HepG2 (cell line): ENCODE results near the gene GANC. TPM values are rescaled to one million over a fixed set of nuclear protein-coding genes. Genes with fewer than 3 reads are reported as not detected.

ENCODE experiments used
- ATAC-seq: fragments of 200-7000 bp; cut with Tn5 transposase; 3 replicates; pipeline ENCODE4 v1.9.1; 2020; ENCODE audit warnings: mild to moderate bottlenecking, moderate library complexity
- BruUV-seq: library from RNA; stranded (reverse); fragments of 400-500 nt; replicated peaks from 2 replicates; lab custom pipeline; 2021; lab: Mats Ljungman, UMichigan
- CTCF ChIA-PET: fragments of 300-600 bp; formaldehyde crosslinking; extraction: SDS; loops from one replicate; lab custom pipeline; 2021; ENCODE audit warnings: low total read pairs, inconsistent platforms, low intra/inter-chr PET ratio; lab: Yijun Ruan, JAX
- POLR2A ChIA-PET: fragments of 350-600 bp; sonication (Branson Sonifier 250); formaldehyde crosslinking; loops from one replicate; lab custom pipeline; 2020; ENCODE audit warnings: antibody characterized with exemption, inconsistent platforms; lab: Yijun Ruan, JAX
- DNase-seq: peaks from one replicate; pipeline ENCODE4 v3.0.0-alpha.2; 2015; ENCODE audit warnings: low spot score
- FAIRE-seq: peaks from 3 replicates; lab custom pipeline; 2011; peaks lifted over from hg19 to GRCh38; lab: Jason Lieb, UNC
- H2AFZ ChIP-seq: one replicate; pipeline ENCODE4 v1.6.1; 2011; ENCODE audit warnings: low read length, inconsistent platforms
- H3K27ac ChIP-seq: fragments of 300-600 bp; 3 replicates; pipeline ENCODE4 v1.8.0; 2011; ENCODE audit warnings: mixed run types, mild to moderate bottlenecking, mixed read lengths, low read length, inconsistent platforms; ENCODE audit not compliant: insufficient read depth; ENCODE audit errors: extremely low read length
- H3K27me3 ChIP-seq, 2 experiments: fragments of 200-600 bp in 1 of 2; 2 replicates in 1 of 2; 3 replicates in 1 of 2; pipeline versions ENCODE4 v1.6.0 to v1.8.0; 2011; ENCODE audit warnings: low read length in 2 of 2, mild to moderate bottlenecking in 2 of 2, moderate library complexity in 2 of 2, inconsistent platforms in 1 of 2; ENCODE audit not compliant: insufficient read depth in 2 of 2, control insufficient read depth in 1 of 2
- H3K36me3 ChIP-seq, 2 experiments: fragments of 200-600 bp in 1 of 2; replicated peaks in 1 of 2; 2 replicates in 1 of 2; 3 replicates in 1 of 2; pipeline versions ENCODE4 v1.5.1 to v1.8.0; 2011; ENCODE audit warnings: low read length in 2 of 2, inconsistent platforms in 1 of 2; ENCODE audit not compliant: insufficient read depth in 2 of 2, control insufficient read depth in 1 of 2
- H3K4me1 ChIP-seq: 2 replicates; pipeline ENCODE4 v1.5.1; 2012; ENCODE audit warnings: low read length, inconsistent platforms; ENCODE audit not compliant: insufficient read depth
- H3K4me2 ChIP-seq: 2 replicates; pipeline ENCODE4 v1.6.0; 2011; ENCODE audit warnings: low read depth, low read length, inconsistent platforms
- H3K4me3 ChIP-seq, 3 experiments: fragments of 200-600 bp in 1 of 3; sonication (generic), shearing (Covaris generic) in 1 of 3; replicated peaks in 1 of 3; 2 replicates each; pipeline ENCODE4 v1.5.1; 2011 to 2016; ENCODE audit warnings: low read length in 3 of 3, inconsistent platforms in 2 of 3, low read depth in 2 of 3, mild to moderate bottlenecking in 2 of 3, control low read depth in 1 of 3, mixed read lengths in 1 of 3; ENCODE audit not compliant: insufficient read depth in 1 of 3
- H3K79me2 ChIP-seq: one replicate; pipeline ENCODE4 v1.6.1; 2011; ENCODE audit warnings: low read length, inconsistent platforms; ENCODE audit not compliant: insufficient read depth
- H3K9ac ChIP-seq: 2 replicates; pipeline ENCODE4 v1.6.0; 2011; ENCODE audit warnings: mild to moderate bottlenecking, low read depth, low read length, inconsistent platforms; ENCODE audit not compliant: insufficient read depth
- H3K9me3 ChIP-seq: 2 replicates; pipeline ENCODE4 v1.5.1; 2012; ENCODE audit warnings: mild to moderate bottlenecking, low read length
- H4K20me1 ChIP-seq: 2 replicates; pipeline ENCODE4 v1.6.0; 2011; ENCODE audit warnings: inconsistent platforms, mild to moderate bottlenecking, low read length, moderate library complexity; ENCODE audit not compliant: insufficient read depth
- IKZF1 ChIP-seq: fragments of 450-650 bp; IDR thresholded peaks from 2 replicates; pipeline ENCODE4 v1.7.1; 2016
- KAT2B ChIP-seq: fragments of 150-350 bp; IDR thresholded peaks from 2 replicates; pipeline ENCODE4 v1.6.1; 2014; ENCODE audit warnings: low read depth, low read length, borderline replicate concordance
- ZNF264 ChIP-seq: sonication (generic); formaldehyde crosslinking; IDR thresholded peaks from 2 replicates; pipeline ENCODE4 v1.4.0; 2020; ENCODE audit warnings: missing genetic modification reagents
- ZNF615 ChIP-seq: sonication (generic); formaldehyde crosslinking; IDR thresholded peaks from 2 replicates; pipeline ENCODE4 v1.5.0; 2020; ENCODE audit warnings: mild to moderate bottlenecking, missing genetic modification reagents, borderline replicate concordance
- ZNF883 ChIP-seq: sonication (generic); formaldehyde crosslinking; IDR thresholded peaks from 2 replicates; pipeline ENCODE4 v1.5.1; 2020; ENCODE audit warnings: mild to moderate bottlenecking, missing genetic modification reagents; ENCODE audit errors: not compliant biosample characterization
- WGBS: methylation state at CpG from one replicate; pipeline ENCODE4 v1.1.6; 2017; ENCODE audit warnings: low lambda C conversion rate; 5-methylcytosine and 5-hydroxymethylcytosine counted together
- in situ Hi-C: cut with HindIII; loops from 2 replicates; pipeline ENCODE4 v1.10.0; 2017; ENCODE audit warnings: low pct_unique_long_range_greater_than_20kb; ENCODE audit not compliant: extremely low pct_ligation_motif_present
- intact Hi-C: fragments of 100-400 bp; cut with micrococcal nuclease; formaldehyde crosslinking; loops from one replicate; pipeline ENCODE4 v1.10.0; 2022; ENCODE audit not compliant: unreplicated experiment
- polyA plus RNA-seq, 8 experiments: library from polyadenylated mRNA; depleted of rRNA in 3 of 8; stranded (reverse) in 7 of 8; unstranded in 1 of 8; fragments of >200 nt; fragmentation: Illumina TruSeq in 4 of 8; extraction: Trizol in 4 of 8; gene quantifications; 2 replicates each; pipeline versions ENCODE4 v1.2.1 to v1.2.3, GENCODE V29; 2011 to 2016; ENCODE audit warnings: low read depth in 4 of 8, missing spikeins in 1 of 8, mixed read lengths in 1 of 8; ENCODE audit not compliant: insufficient read depth in 1 of 8
- total RNA-seq, 5 experiments: library from RNA; depleted of rRNA; stranded (reverse); fragments of >200 nt; fragmentation: Illumina TruSeq; extraction: Trizol; gene quantifications; 2 replicates each; pipeline ENCODE4 v1.2.3, GENCODE V29; 2016; ENCODE audit warnings: low read depth in 1 of 5
- TF ChIP-seq, protein P1 (sequence below): IDR thresholded peaks from 2 replicates; pipeline ENCODE4 v1.6.1; 2012; ENCODE audit warnings: low read depth, low read length, improper control_type of control experiment
- TF ChIP-seq, protein P2 (sequence below): sonication (generic); formaldehyde crosslinking; IDR thresholded peaks from 2 replicates; pipeline ENCODE4 v1.5.0; 2020; ENCODE audit warnings: missing genetic modification reagents
- TF ChIP-seq, protein P3 (sequence below): sonication (generic); formaldehyde crosslinking; IDR thresholded peaks from 2 replicates; pipeline ENCODE4 v1.4.0; 2020; ENCODE audit warnings: missing genetic modification reagents
- TF ChIP-seq, protein P4 (sequence below): sonication (generic); formaldehyde crosslinking; conservative IDR thresholded peaks from 2 replicates; pipeline ENCODE4 v1.8.0; 2022; ENCODE audit warnings: missing genetic modification reagents
- TF ChIP-seq, protein P5 (sequence below): sonication (generic); formaldehyde crosslinking; IDR thresholded peaks from 2 replicates; pipeline ENCODE4 v1.9.0; 2021; ENCODE audit warnings: missing genetic modification reagents, mild to moderate bottlenecking, borderline replicate concordance
- TF ChIP-seq, protein P6 (sequence below): sonication (generic); formaldehyde crosslinking; IDR thresholded peaks from 2 replicates; pipeline ENCODE4 v1.5.0; 2020; ENCODE audit warnings: mild to moderate bottlenecking, missing genetic modification reagents, borderline replicate concordance

Gene GANC
- total and polyA plus RNA-seq, 2 of the 13 experiments (the other 11 are each of a cell fraction or from before 2014, with no cell fraction given): 17.0 to 21.0 TPM

DNA sequence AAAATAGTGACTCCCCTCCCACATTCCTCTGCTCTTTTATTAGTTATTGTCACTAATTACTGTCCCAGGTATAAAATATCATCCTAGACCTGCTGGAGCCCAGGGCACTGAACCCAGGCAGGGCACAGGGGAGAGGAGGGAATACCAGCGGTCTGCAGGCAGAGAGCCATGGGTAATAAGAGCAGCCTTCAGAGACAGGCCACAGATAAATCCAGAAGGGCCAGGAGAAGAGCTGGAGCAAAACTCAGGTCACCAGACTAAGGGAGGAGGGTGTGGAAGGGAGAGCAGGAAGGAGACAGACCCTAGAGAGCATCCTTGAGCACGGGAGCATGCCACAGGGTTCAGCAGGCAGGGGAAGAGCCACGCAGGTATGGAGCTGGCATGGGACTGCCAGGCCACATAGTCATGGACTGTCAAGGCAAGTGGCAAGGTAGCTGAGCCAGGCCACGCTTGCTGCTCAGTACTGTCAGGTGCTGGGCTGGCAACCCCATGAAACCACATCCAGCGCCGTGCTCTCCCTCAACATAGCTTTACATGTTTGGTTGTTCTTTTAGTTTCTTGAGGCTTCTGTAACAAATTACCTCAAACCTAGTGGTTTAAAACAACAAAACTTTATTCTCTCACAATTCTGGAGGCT lies 70.7 kb downstream of the GANC start:
- in situ Hi-C loops: no loop called here
- POLR2A ChIA-PET: no interaction called here
- TF ChIP-seq, protein P1, sequence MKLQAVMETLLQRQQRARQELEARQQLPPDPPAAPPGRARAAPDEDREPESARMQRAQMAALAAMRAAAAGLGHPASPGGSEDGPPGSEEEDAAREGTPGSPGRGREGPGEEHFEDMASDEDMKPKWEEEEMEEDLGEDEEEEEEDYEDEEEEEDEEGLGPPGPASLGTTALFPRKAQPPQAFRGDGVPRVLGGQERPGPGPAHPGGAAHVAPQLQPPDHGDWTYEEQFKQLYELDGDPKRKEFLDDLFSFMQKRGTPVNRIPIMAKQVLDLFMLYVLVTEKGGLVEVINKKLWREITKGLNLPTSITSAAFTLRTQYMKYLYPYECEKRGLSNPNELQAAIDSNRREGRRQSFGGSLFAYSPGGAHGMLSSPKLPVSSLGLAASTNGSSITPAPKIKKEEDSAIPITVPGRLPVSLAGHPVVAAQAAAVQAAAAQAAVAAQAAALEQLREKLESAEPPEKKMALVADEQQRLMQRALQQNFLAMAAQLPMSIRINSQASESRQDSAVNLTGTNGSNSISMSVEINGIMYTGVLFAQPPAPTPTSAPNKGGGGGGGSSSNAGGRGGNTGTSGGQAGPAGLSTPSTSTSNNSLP: no peak
- TF ChIP-seq, protein P2, sequence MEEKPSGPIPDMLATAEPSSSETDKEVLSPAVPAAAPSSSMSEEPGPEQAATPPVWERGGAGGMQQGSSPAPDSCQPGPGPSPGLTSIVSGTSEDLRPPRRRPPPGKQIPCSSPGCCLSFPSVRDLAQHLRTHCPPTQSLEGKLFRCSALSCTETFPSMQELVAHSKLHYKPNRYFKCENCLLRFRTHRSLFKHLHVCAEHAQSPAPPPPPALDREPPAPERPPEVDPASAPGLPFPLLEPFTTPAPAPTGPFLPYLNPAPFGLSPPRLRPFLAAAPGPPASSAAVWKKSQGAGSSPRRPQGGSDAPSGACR (CRISPR knock-in tag): no peak
- TF ChIP-seq KAT2B (no peak), IKZF1 (no peak), ZNF615 (CRISPR knock-in tag) (no peak), ZNF264 (CRISPR knock-in tag) (no peak), ZNF883 (CRISPR knock-in tag) (no peak)
- TF ChIP-seq, protein P3, sequence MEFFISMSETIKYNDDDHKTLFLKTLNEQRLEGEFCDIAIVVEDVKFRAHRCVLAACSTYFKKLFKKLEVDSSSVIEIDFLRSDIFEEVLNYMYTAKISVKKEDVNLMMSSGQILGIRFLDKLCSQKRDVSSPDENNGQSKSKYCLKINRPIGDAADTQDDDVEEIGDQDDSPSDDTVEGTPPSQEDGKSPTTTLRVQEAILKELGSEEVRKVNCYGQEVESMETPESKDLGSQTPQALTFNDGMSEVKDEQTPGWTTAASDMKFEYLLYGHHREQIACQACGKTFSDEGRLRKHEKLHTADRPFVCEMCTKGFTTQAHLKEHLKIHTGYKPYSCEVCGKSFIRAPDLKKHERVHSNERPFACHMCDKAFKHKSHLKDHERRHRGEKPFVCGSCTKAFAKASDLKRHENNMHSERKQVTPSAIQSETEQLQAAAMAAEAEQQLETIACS (CRISPR knock-in tag): no peak
- TF ChIP-seq, protein P4, sequence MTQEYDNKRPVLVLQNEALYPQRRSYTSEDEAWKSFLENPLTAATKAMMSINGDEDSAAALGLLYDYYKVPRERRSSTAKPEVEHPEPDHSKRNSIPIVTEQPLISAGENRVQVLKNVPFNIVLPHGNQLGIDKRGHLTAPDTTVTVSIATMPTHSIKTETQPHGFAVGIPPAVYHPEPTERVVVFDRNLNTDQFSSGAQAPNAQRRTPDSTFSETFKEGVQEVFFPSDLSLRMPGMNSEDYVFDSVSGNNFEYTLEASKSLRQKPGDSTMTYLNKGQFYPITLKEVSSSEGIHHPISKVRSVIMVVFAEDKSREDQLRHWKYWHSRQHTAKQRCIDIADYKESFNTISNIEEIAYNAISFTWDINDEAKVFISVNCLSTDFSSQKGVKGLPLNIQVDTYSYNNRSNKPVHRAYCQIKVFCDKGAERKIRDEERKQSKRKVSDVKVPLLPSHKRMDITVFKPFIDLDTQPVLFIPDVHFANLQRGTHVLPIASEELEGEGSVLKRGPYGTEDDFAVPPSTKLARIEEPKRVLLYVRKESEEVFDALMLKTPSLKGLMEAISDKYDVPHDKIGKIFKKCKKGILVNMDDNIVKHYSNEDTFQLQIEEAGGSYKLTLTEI: no peak
- TF ChIP-seq, protein P5, sequence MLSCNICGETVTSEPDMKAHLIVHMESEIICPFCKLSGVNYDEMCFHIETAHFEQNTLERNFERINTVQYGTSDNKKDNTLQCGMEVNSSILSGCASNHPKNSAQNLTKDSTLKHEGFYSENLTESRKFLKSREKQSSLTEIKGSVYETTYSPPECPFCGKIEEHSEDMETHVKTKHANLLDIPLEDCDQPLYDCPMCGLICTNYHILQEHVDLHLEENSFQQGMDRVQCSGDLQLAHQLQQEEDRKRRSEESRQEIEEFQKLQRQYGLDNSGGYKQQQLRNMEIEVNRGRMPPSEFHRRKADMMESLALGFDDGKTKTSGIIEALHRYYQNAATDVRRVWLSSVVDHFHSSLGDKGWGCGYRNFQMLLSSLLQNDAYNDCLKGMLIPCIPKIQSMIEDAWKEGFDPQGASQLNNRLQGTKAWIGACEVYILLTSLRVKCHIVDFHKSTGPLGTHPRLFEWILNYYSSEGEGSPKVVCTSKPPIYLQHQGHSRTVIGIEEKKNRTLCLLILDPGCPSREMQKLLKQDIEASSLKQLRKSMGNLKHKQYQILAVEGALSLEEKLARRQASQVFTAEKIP (CRISPR knock-in tag): no peak
- TF ChIP-seq, protein P6, sequence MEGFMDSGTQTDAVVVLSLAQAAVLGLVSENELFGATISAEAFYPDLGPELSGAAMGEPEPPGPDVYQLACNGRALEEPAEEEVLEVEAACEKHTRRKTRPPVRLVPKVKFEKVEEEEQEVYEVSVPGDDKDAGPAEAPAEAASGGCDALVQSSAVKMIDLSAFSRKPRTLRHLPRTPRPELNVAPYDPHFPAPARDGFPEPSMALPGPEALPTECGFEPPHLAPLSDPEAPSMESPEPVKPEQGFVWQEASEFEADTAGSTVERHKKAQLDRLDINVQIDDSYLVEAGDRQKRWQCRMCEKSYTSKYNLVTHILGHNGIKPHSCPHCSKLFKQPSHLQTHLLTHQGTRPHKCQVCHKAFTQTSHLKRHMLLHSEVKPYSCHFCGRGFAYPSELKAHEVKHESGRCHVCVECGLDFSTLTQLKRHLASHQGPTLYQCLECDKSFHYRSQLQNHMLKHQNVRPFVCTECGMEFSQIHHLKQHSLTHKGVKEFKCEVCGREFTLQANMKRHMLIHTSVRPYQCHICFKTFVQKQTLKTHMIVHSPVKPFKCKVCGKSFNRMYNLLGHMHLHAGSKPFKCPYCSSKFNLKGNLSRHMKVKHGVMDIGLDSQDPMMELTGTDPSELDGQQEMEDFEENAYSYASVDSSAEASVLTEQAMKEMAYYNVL: no peak

More for the DNA sequence above, 70.7 kb downstream of the GANC start:
- CTCF ChIA-PET: no interaction called here
- intact Hi-C loops: no loop called here
- DNase-seq (no peak), FAIRE-seq (no peak), ATAC-seq (no peak)
- WGBS: 83% methylated on average over 5 of the region's 6 CpGs
- Histone ChIP-seq H4K20me1 (no peaks in the 10 kb centered on the region), H3K4me3 (no peak overlapping the region), H3K4me1 (no peaks in the 10 kb centered on the region), H3K27ac (no peak overlapping the region), H3K36me3 (peaks cover 0 to 1% of the 10 kb centered on the region in 2 experiments; a peak in 1 of 5 replicates), H3K27me3 (no peaks in the 10 kb centered on the region), H3K9me3 (no peaks in the 10 kb centered on the region), H3K79me2 (no peaks in the 10 kb centered on the region), H3K9ac (no peak overlapping the region), H2AFZ (no peak overlapping the region), H3K4me2 (no peak overlapping the region)
- no TSS peak for BruUV-seq
